CD14-positive monocyte (primary cell): Measurements from ENCODE around the gene LZTR1. TPM values are rescaled to one million over a fixed set of nuclear protein-coding genes. Genes with fewer than 3 reads are reported as not detected.
A peak's percentile ranks its signal among the peaks of the same experiment; 100 is the strongest.

ENCODE experiments used
- DNase-seq, 3 donors: peaks; one replicate each; pipeline ENCODE4 v3.0.0-alpha.2; 2011 to 2022
- H2AFZ ChIP-seq: 2 replicates; pipeline ENCODE4 v1.6.0; 2012; ENCODE audit warnings: mild to moderate bottlenecking, low read depth, low read length, inconsistent platforms; ENCODE audit not compliant: insufficient read depth, poor library complexity, severe bottlenecking
- H3K27ac ChIP-seq, 2 donors: 1 replicate in 1 of 2; 2 replicates in 1 of 2; pipeline ENCODE4 v1.5.1; 2012 to 2013; ENCODE audit warnings: low read length in 2 of 2, control low read depth in 1 of 2, inconsistent platforms in 1 of 2, low read depth in 1 of 2, mild to moderate bottlenecking in 1 of 2
- H3K27me3 ChIP-seq, 2 donors: one replicate each; pipeline versions ENCODE4 v1.6.0 to v1.6.1; 2011 to 2013; ENCODE audit warnings: low read length in 2 of 2; ENCODE audit not compliant: control insufficient read depth in 2 of 2, insufficient read depth in 2 of 2
- H3K36me3 ChIP-seq, 2 donors: replicated peaks in 1 of 2; 1 replicate in 1 of 2; 2 replicates in 1 of 2; pipeline versions ENCODE4 v1.5.1 to v1.6.1; 2012 to 2013; ENCODE audit warnings: low read length in 2 of 2, control low read depth in 1 of 2, inconsistent platforms in 1 of 2, mild to moderate bottlenecking in 1 of 2; ENCODE audit not compliant: insufficient read depth in 2 of 2, control insufficient read depth in 1 of 2
- H3K4me1 ChIP-seq, 2 donors: 1 replicate in 1 of 2; 2 replicates in 1 of 2; pipeline versions ENCODE4 v1.5.1 to v1.6.1; 2012 to 2013; ENCODE audit warnings: low read length in 2 of 2, control low read depth in 1 of 2, inconsistent platforms in 1 of 2, mild to moderate bottlenecking in 1 of 2, moderate library complexity in 1 of 2; ENCODE audit not compliant: insufficient read depth in 2 of 2, control insufficient read depth in 1 of 2
- H3K4me2 ChIP-seq: replicated peaks from 2 replicates; pipeline ENCODE3; 2012; ENCODE audit warnings: low read length, moderate library complexity, mild to moderate bottlenecking; ENCODE audit not compliant: poor library complexity, severe bottlenecking; ENCODE audit errors: extremely low read depth
- H3K4me3 ChIP-seq, 3 experiments: fragments of 200-600 bp in 1 of 3; sonication (generic) in 1 of 3; replicated peaks in 1 of 3; 1 replicate in 2 of 3; 2 replicates in 1 of 3; pipeline ENCODE4 v1.5.1; 2011 to 2013; ENCODE audit warnings: low read length in 3 of 3, mild to moderate bottlenecking in 3 of 3, control low read depth in 2 of 3, low read depth in 2 of 3, inconsistent platforms in 1 of 3, moderate library complexity in 1 of 3
- H3K79me2 ChIP-seq: 2 replicates; pipeline ENCODE4 v1.6.0; 2012; ENCODE audit warnings: mild to moderate bottlenecking, control low read depth, inconsistent platforms, low read length, moderate library complexity; ENCODE audit not compliant: insufficient read depth
- H3K9ac ChIP-seq: 2 replicates; pipeline ENCODE4 v1.6.0; 2017; ENCODE audit warnings: low read length, mild to moderate bottlenecking; ENCODE audit not compliant: insufficient read depth, poor library complexity, severe bottlenecking
- H3K9me3 ChIP-seq, 2 donors: replicated peaks in 1 of 2; 1 replicate in 1 of 2; 2 replicates in 1 of 2; pipeline versions ENCODE4 v1.5.1 to v1.6.1; 2012 to 2013; ENCODE audit warnings: low read length in 2 of 2, control low read depth in 1 of 2; ENCODE audit not compliant: control insufficient read depth in 1 of 2, insufficient read depth in 1 of 2
- H4K20me1 ChIP-seq: 2 replicates; pipeline ENCODE4 v1.6.0; 2012; ENCODE audit warnings: mild to moderate bottlenecking, low read length, control low read depth, moderate library complexity; ENCODE audit not compliant: insufficient read depth
- H3K27ac Mint-ChIP-seq, 7 donors: one replicate each; pipeline ENCODE4 v1.8.0; 2020; ENCODE audit warnings: mild to moderate bottlenecking in 7 of 7, mixed read lengths in 7 of 7, moderate library complexity in 6 of 7, inconsistent platforms in 2 of 7
- H3K27me3 Mint-ChIP-seq, 3 donors: one replicate each; pipeline ENCODE4 v1.8.0; 2021 to 2022; ENCODE audit warnings: low read depth in 3 of 3, mild to moderate bottlenecking in 3 of 3, mixed read lengths in 3 of 3, moderate library complexity in 3 of 3, inconsistent platforms in 1 of 3
- H3K36me3 Mint-ChIP-seq, 2 donors: one replicate each; pipeline ENCODE4 v1.8.0; 2020; ENCODE audit warnings: mixed read lengths in 2 of 2, inconsistent platforms in 1 of 2, mild to moderate bottlenecking in 1 of 2
- H3K4me1 Mint-ChIP-seq: one replicate; pipeline ENCODE4 v1.8.0; 2020; ENCODE audit warnings: mild to moderate bottlenecking, mixed read lengths
- H3K4me3 Mint-ChIP-seq, 2 donors: one replicate each; pipeline ENCODE4 v1.8.0; 2020; ENCODE audit warnings: mild to moderate bottlenecking in 2 of 2, mixed read lengths in 2 of 2, moderate library complexity in 1 of 2
- H3K9me3 Mint-ChIP-seq, 7 donors: one replicate each; pipeline ENCODE4 v1.8.0; 2020 to 2022; ENCODE audit warnings: mixed read lengths in 7 of 7, mild to moderate bottlenecking in 6 of 7, moderate library complexity in 6 of 7, inconsistent platforms in 2 of 7
- WGBS: methylation state at CpG from one replicate; pipeline ENCODE4 v1.1.5; 2013; ENCODE audit warnings: missing lambda C conversion rate; ENCODE audit not compliant: insufficient coverage; 5-methylcytosine and 5-hydroxymethylcytosine counted together
- intact Hi-C, 2 donors: fragments of 100-400 bp; cut with micrococcal nuclease; formaldehyde crosslinking; loops; one replicate each; pipeline versions ENCODE4 v1.15.0 to v1.15.1; 2023
- polyA plus RNA-seq, 3 donors: library from polyadenylated mRNA; depleted of rRNA in 1 of 3; unstranded in 2 of 3; stranded (reverse) in 1 of 3; fragments of 300-500 nt in 2 of 3; fragments of >200 nt in 1 of 3; fragmentation: Illumina TruSeq in 2 of 3; gene quantifications; 1 replicate in 2 of 3; 2 replicates in 1 of 3; pipeline ENCODE4 v1.2.3, GENCODE V29; 2012 to 2021
- TF ChIP-seq, protein P1 (sequence below): fragments of 200-600 bp; IDR thresholded peaks from one replicate; pipeline ENCODE4 v1.8.0; 2022; ENCODE audit warnings: antibody characterized with exemption, mild to moderate bottlenecking

LZTR1 gene
- polyA plus RNA-seq, 3 donors: 7.1 to 63.3 (median 11.5) TPM

DNA sequence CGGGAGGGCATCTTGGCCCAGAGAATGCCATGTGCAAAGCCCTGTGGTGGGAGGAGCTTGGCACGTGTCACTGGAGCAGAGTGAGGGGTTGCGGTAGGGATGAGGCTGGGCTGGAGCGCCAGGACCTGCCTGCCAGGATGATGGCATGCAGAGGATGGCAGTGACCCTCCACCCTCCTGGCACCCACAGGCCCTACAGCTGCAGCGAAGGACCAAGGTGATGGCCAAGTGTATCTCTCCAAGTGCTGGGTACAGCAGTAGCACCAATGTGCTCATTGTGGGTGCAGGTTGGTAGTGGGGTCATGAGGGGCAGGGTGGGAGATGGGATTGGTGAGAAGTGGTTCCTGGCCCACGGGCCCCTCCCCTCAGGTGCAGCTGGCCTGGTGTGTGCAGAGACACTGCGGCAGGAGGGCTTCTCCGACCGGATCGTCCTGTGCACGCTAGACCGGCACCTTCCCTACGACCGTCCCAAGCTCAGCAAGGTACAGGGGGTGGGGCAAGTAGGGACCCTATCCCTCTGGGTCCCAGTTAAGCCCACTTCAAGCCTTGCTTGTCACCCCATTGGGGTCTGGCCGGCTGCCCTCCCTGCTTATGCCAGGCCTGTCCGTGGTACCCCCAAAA is 7.7 kb upstream of the LZTR1 start:
- H3K4me3 Mint-ChIP-seq: no peak overlapping the region
- H2AFZ ChIP-seq: no peak overlapping the region
- H4K20me1 ChIP-seq: no peaks in the 10 kb centered on the region
- H3K27me3 Mint-ChIP-seq: peaks cover 5 to 7% (median 5%) of the 10 kb centered on the region in 3 donors
- no peak overlapping the region for H3K27ac Mint-ChIP-seq
- H3K36me3 ChIP-seq: no peaks in the 10 kb centered on the region
- H3K4me2 ChIP-seq: no peak overlapping the region
- 94% methylated on average over 12 of the region's 16 CpGs for WGBS
- H3K79me2 ChIP-seq: no peaks in the 10 kb centered on the region
- peaks cover 30% of the 10 kb centered on the region for H3K4me1 Mint-ChIP-seq
- no peak for DNase-seq
- no peak overlapping the region for H3K9ac ChIP-seq
- no peaks in the 10 kb centered on the region for H3K27me3 ChIP-seq
- peaks cover 10 to 19% (median 14%) of the 10 kb centered on the region in 7 donors for H3K9me3 Mint-ChIP-seq
- TF ChIP-seq, protein P1, sequence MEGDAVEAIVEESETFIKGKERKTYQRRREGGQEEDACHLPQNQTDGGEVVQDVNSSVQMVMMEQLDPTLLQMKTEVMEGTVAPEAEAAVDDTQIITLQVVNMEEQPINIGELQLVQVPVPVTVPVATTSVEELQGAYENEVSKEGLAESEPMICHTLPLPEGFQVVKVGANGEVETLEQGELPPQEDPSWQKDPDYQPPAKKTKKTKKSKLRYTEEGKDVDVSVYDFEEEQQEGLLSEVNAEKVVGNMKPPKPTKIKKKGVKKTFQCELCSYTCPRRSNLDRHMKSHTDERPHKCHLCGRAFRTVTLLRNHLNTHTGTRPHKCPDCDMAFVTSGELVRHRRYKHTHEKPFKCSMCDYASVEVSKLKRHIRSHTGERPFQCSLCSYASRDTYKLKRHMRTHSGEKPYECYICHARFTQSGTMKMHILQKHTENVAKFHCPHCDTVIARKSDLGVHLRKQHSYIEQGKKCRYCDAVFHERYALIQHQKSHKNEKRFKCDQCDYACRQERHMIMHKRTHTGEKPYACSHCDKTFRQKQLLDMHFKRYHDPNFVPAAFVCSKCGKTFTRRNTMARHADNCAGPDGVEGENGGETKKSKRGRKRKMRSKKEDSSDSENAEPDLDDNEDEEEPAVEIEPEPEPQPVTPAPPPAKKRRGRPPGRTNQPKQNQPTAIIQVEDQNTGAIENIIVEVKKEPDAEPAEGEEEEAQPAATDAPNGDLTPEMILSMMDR: no peak
- no peak overlapping the region for H3K27ac ChIP-seq
- H3K4me1 ChIP-seq: peaks cover 27 to 33% of the 10 kb centered on the region in 2 donors
- H3K36me3 Mint-ChIP-seq: peaks cover 14 to 15% of the 10 kb centered on the region in 2 donors
- H3K4me3 ChIP-seq: no peak overlapping the region
- intact Hi-C loops: no loop called here
- peaks cover 9 to 10% of the 10 kb centered on the region in 2 donors for H3K9me3 ChIP-seq

DNA sequence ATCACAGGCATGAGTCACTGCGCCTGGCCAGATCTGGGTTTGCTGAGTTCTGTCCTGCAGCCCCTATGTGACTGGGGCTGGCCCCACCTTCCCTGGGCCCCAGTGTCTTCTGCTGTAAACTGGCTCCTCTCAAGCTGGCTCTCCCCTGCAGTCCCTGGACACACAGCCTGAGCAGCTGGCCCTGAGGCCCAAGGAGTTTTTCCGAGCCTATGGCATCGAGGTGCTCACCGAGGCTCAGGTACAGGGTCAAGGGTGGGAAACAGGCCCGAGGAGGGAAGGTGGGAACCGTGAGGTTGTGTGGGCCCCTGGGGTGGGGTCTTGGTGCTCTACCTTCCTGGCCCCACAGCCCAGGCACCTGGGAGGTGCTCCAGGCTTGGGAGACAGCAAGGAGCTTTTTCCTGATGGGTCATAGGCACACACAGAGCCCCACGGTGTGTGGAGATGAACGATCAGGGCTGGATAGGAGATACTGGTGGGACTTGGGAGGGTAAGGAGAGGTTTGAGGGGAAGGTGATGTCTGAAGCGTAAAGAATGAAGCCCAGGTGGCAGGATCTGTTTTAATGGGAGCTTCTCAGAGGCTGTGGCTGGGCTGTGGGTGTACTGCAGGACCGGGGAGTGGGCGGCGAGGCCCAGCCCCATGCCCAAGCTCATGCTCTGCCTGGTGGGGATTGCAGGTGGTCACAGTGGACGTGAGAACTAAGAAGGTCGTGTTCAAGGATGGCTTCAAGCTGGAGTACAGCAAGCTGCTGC is 6.4 kb upstream of the LZTR1 start:
- Mint-ChIP-seq H3K4me3 (no peak overlapping the region), H3K27me3 (peaks cover 8 to 11% (median 10%) of the 10 kb centered on the region in 3 donors), H3K36me3 (peaks cover 14 to 15% of the 10 kb centered on the region in 2 donors), H3K27ac (peak overlapping the region in 3 of 7 donors; percentile 15 to 76 (median 61)), H3K9me3 (peaks cover 10 to 19% (median 14%) of the 10 kb centered on the region in 7 donors), H3K4me1 (peaks cover 38% of the 10 kb centered on the region)
- Histone ChIP-seq H3K4me1 (peaks cover 37 to 45% of the 10 kb centered on the region in 2 donors), H2AFZ (no peak overlapping the region), H3K36me3 (no peaks in the 10 kb centered on the region), H3K27ac (no peak overlapping the region), H3K9ac (no peak overlapping the region), H3K4me3 (no peak overlapping the region), H3K27me3 (peaks cover 0 to 3% of the 10 kb centered on the region in 2 donors), H4K20me1 (no peaks in the 10 kb centered on the region), H3K4me2 (no peak overlapping the region), H3K9me3 (peaks cover 9 to 10% of the 10 kb centered on the region in 2 donors), H3K79me2 (no peaks in the 10 kb centered on the region)
- 91% methylated on average over 12 of the region's 14 CpGs for WGBS
- DNase-seq: no peak
- TF ChIP-seq, protein P1: no peak
- intact Hi-C loops: no loop called here
